ENCODE results near the gene KCND2.

- no peak for TF ChIP-seq TAF1 (IDR thresholded peaks at IDR 0.05; ENCODE audit: borderline replicate concordance, low read depth, low read length)
- no peak for TF ChIP-seq POLR2A (IDR thresholded peaks at IDR 0.05; ENCODE audit: low read depth, low read length)
Measured at GRCh38 chr7:120445276-120445675, 172.3 kb downstream of the KCND2 start.
